Prostate gland (tissue), 2 donors: ENCODE results near the gene LDB3. TPM values are rescaled to one million over a fixed set of nuclear protein-coding genes. Genes with fewer than 3 reads are reported as not detected.

ENCODE experiments used
- DNase-seq: peaks from one replicate; pipeline ENCODE4 v3.0.0-alpha.2; 2019; ENCODE audit warnings: low spot score
- H3K27ac ChIP-seq, 2 donors: fragments of 200-600 bp; sonication (generic); 2 replicates each; pipeline ENCODE4 v1.5.1; 2017 to 2019
- H3K27me3 ChIP-seq: fragments of 200-600 bp; sonication (generic); replicated peaks from 2 replicates; pipeline ENCODE4 v1.5.1; 2019; ENCODE audit not compliant: insufficient read depth
- H3K36me3 ChIP-seq, 2 donors: fragments of 200-600 bp; sonication (generic); 1 replicate in 1 of 2; 2 replicates in 1 of 2; pipeline versions ENCODE4 v1.5.1 to v1.8.1; 2017 to 2019
- H3K4me1 ChIP-seq: fragments of 200-600 bp; sonication (generic); replicated peaks from 2 replicates; pipeline ENCODE4 v1.5.1; 2019
- H3K4me3 ChIP-seq, 2 donors: fragments of 200-600 bp; sonication (generic); 2 replicates each; pipeline ENCODE4 v1.5.1; 2017 to 2019
- H3K9me3 ChIP-seq: fragments of 200-600 bp; sonication (generic); 2 replicates; pipeline ENCODE4 v1.5.1; 2017
- POLR2A ChIP-seq: fragments of 450-650 bp; IDR thresholded peaks from one replicate; pipeline ENCODE4 v1.6.1; 2016; ENCODE audit warnings: antibody characterized with exemption, mild to moderate bottlenecking
- POLR2AphosphoS5 ChIP-seq: sonication (generic); formaldehyde crosslinking; IDR thresholded peaks from one replicate; pipeline ENCODE4 v1.6.1; 2017; ENCODE audit warnings: antibody characterized with exemption
- WGBS: methylation state at CpG from one replicate; pipeline ENCODE4 v1.1.5; 2018; 5-methylcytosine and 5-hydroxymethylcytosine counted together
- intact Hi-C: fragments of 100-400 bp; cut with DNase I; formaldehyde crosslinking; loops from one replicate; pipeline ENCODE4 v1.14.2; 2022
- total RNA-seq, 2 donors: library from RNA; depleted of rRNA; stranded (reverse); fragments of >200 nt; gene quantifications; one replicate each; pipeline ENCODE4 v1.1.0, GENCODE V29; 2016
- TF ChIP-seq, protein P1 (sequence below), 4 experiments: fragments of 200-600 bp in 2 of 4; fragments of 450-650 bp in 2 of 4; sonication (generic) in 2 of 4; IDR thresholded peaks; 1 replicate in 3 of 4; 2 replicates in 1 of 4; pipeline ENCODE4 v1.5.1; 2016 to 2019; ENCODE audit warnings: antibody characterized with exemption in 4 of 4, mild to moderate bottlenecking in 2 of 4, moderate library complexity in 2 of 4

Gene LDB3
- total RNA-seq, 2 donors from 2014 or later, result 10.8 to 13.0 TPM

DNA sequence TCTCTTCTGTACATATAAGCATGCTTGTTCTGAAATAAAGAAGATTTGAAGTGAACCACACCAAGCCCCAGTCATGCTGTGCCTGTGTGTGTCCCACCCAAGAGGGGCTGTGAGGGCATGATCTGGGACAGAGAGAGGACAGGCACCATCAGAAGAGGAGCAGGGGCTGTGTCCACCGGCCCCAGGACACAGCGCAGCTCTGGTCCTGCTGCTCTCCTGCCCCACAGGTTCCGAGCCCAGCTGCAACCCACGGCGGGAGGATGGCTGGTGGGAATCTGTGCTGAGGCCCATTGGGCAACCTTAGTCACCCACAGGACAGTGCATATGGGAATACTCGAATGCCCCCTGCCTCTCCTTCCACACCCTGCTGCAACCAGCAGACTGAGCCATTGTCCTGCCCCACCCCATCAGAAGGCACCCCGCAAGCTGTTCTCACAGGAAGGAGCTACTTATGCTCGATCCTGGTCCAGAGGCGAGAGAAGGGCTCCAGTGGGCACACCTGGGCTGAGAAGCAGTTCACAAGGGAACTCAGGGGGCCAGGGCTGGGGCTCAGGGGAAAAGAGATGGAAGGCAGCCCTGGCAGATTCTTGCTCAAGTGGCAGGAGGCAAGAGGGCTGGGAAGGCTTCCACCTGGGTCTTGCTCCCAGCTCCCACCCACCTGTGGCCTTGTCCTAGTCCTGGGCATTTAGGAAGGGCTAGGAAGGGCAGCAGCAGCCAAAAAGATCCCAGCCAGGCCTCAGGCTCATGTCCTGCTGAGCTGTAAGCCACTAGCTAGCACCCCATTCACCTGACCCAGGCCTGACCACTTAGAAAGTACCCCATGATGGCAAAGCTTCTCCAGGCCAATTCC is 31.9 kb downstream of the LDB3 start:
- 90% methylated on average over 9 of the region's 9 CpGs for WGBS
- TF ChIP-seq POLR2AphosphoS5 (no peak), POLR2A (no peak)
- TF ChIP-seq, protein P1, sequence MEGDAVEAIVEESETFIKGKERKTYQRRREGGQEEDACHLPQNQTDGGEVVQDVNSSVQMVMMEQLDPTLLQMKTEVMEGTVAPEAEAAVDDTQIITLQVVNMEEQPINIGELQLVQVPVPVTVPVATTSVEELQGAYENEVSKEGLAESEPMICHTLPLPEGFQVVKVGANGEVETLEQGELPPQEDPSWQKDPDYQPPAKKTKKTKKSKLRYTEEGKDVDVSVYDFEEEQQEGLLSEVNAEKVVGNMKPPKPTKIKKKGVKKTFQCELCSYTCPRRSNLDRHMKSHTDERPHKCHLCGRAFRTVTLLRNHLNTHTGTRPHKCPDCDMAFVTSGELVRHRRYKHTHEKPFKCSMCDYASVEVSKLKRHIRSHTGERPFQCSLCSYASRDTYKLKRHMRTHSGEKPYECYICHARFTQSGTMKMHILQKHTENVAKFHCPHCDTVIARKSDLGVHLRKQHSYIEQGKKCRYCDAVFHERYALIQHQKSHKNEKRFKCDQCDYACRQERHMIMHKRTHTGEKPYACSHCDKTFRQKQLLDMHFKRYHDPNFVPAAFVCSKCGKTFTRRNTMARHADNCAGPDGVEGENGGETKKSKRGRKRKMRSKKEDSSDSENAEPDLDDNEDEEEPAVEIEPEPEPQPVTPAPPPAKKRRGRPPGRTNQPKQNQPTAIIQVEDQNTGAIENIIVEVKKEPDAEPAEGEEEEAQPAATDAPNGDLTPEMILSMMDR (IDR thresholded peaks at IDR 0.05), result no peak
- H3K9me3 ChIP-seq, result no peaks in the 10 kb centered on the region
- H3K27ac ChIP-seq, result no peak overlapping the region
- H3K4me1 ChIP-seq, result no peaks in the 10 kb centered on the region
- intact Hi-C loops, result no loop called here
- no peaks in the 10 kb centered on the region for H3K36me3 ChIP-seq
- DNase-seq, result no peak
- no peak overlapping the region for H3K4me3 ChIP-seq
- H3K27me3 ChIP-seq, result no peaks in the 10 kb centered on the region

DNA sequence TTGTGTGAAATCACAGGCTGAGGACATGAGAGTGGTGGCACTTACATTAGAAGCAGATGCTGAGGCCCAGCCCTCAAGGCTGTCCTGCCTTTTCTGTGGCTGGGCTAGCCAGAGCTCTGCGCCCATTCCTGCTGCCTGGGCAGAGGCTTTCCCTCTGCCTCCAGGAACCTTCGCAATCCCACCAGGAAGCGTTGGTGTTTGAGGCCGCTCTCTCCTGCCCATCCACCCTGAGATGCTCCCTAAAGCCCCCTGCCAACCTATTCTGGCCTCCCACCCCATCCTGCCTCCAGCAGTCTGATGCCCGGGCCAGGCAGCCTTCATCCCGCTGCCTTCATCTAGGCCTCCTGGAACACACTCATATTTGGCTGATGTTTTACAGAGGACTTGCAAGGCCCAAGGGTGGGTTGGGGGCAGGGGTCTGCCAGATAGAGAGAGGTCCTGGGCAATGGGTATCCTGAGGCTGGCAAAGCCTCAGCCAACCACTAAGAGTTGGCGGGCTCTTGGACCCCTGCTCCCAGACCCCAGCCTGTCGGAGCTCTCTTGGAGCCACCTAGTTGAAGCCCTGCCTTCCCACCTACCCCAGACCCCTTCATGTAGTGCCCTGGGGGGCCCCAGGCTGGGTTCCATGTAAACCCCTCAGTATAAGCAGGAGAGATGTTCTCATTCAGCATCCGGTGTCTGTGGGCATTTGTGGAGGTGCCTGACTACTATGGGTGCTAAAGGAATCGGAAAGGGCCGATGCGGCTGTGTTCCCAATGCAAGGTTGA is 32.7 kb downstream of the LDB3 start:
- no peak for TF ChIP-seq POLR2A
- TF ChIP-seq, protein P1 (IDR thresholded peaks at IDR 0.05), result no peak
- no peak for TF ChIP-seq POLR2AphosphoS5
- Histone ChIP-seq H3K9me3 (no peaks in the 10 kb centered on the region), H3K4me3 (no peak overlapping the region), H3K4me1 (no peaks in the 10 kb centered on the region), H3K36me3 (no peaks in the 10 kb centered on the region), H3K27me3 (no peaks in the 10 kb centered on the region), H3K27ac (no peak overlapping the region)
- no peak for DNase-seq
- intact Hi-C loops, result no loop called here
- WGBS, result 93% methylated on average over 12 of the region's 12 CpGs

DNA sequence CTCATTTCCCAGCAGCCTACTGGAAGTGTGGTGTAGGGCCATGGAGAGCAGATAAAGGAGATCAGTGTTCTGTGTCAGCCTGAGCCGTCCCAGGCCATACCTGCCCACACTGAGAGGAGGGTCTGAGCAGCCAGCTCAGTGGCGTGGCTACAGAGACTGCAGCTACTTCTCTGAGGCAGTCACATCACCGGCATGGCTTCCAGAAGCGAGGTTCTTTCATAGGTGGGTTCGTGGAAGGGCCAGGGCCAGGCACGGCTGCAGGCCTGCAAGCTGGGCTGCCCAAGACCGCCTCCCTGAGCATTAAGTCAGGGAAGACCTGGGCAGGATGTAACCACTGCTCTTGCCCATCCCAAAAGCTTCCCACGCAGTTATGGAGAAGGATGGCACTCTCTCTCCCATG is 34.9 kb downstream of the LDB3 start:
- H3K4me1 ChIP-seq, result no peaks in the 10 kb centered on the region
- DNase-seq, result no peak
- intact Hi-C loops, result no loop called here
- H3K27me3 ChIP-seq, result no peaks in the 10 kb centered on the region
- TF ChIP-seq, protein P1 (IDR thresholded peaks at IDR 0.05), result no peak
- H3K9me3 ChIP-seq, result no peaks in the 10 kb centered on the region
- no peak overlapping the region for H3K4me3 ChIP-seq
- no peak overlapping the region for H3K27ac ChIP-seq
- no peaks in the 10 kb centered on the region for H3K36me3 ChIP-seq
- 95% methylated on average over 8 of the region's 8 CpGs for WGBS

DNA sequence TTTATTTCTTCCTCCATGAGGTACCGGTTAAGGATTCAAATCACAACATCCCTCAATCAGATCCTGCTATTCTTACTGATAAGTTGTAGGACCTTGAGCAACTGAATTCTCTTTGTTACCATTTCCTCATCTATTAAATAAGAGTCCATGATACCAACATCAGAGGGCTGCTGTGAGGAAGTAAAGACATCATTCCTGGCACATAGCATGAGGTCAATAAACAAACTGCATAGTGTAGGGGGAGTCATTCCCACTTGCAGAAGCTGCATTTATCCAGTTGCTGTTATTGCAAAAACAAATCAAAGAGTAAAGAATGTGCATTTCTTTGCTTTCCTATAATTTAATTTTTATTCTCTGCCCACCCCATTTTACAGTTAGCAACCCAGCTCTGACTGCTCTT is 36.8 kb downstream of the LDB3 start:
- intact Hi-C loops, result no loop called here

More for the DNA sequence above, 36.8 kb downstream of the LDB3 start:
- WGBS, result 94% methylated on average over 1 of the region's 1 CpG
- H3K27me3 ChIP-seq, result no peaks in the 10 kb centered on the region
- DNase-seq, result no peak
- no peaks in the 10 kb centered on the region for H3K9me3 ChIP-seq
- H3K4me1 ChIP-seq, result no peaks in the 10 kb centered on the region
- TF ChIP-seq, protein P1 (IDR thresholded peaks at IDR 0.05), result no peak
- no peak for TF ChIP-seq POLR2AphosphoS5
- H3K4me3 ChIP-seq, result no peak overlapping the region
- no peak overlapping the region for H3K27ac ChIP-seq
- no peaks in the 10 kb centered on the region for H3K36me3 ChIP-seq
